ENCODE measurements around the gene P3H1.
"Not testable (repeated sequence)": the region's sequence is repeated elsewhere in the genome, so short reads cannot be mapped to it uniquely, and the experiment has no call there.

The P3H1 gene

GRCh38 chr1:42732126-42732680, 34.6 kb downstream of the P3H1 start:
- Histone ChIP-seq H3K27ac (ENCODE audit: low read depth in 2 of 2, low read length in 2 of 2) (no peak overlapping the region), H3K9me3 (ENCODE audit: control insufficient read depth in 2 of 2, low read length in 2 of 2) (no peaks in the 10 kb centered on the region), H3K27me3 (ENCODE audit: control insufficient read depth in 2 of 2, insufficient read depth in 2 of 2, low read length in 2 of 2) (no peaks in the 10 kb centered on the region), H3K9ac (ENCODE audit: low read depth in 1 of 2, low read length in 2 of 2) (no peak overlapping the region), H3K36me3 (ENCODE audit: control insufficient read depth in 2 of 2, insufficient read depth in 2 of 2, low read length in 2 of 2) (no peaks in the 10 kb centered on the region), H3K4me1 (ENCODE audit: control insufficient read depth in 2 of 2, insufficient read depth in 2 of 2, low read length in 2 of 2) (peaks cover 17 to 25% of the 10 kb centered on the region in 2 donors), H3K4me3 (ENCODE audit: low read length in 2 of 2) (no peak overlapping the region)

- H3K27me3 ChIP-seq (ENCODE audit: control insufficient read depth in 2 of 2, insufficient read depth in 2 of 2, low read length in 2 of 2), result no peaks in the 10 kb centered on the region
- no peak overlapping the region for H3K4me3 ChIP-seq (ENCODE audit: low read length in 2 of 2)
- H3K27ac ChIP-seq (ENCODE audit: low read depth in 2 of 2, low read length in 2 of 2), result no peak overlapping the region
- no peak overlapping the region for H3K9ac ChIP-seq (ENCODE audit: low read depth in 1 of 2, low read length in 2 of 2)
- no peaks in the 10 kb centered on the region for H3K36me3 ChIP-seq (ENCODE audit: control insufficient read depth in 2 of 2, insufficient read depth in 2 of 2, low read length in 2 of 2)
- no peaks in the 10 kb centered on the region for H3K9me3 ChIP-seq (ENCODE audit: control insufficient read depth in 2 of 2, low read length in 2 of 2)
- H3K4me1 ChIP-seq (ENCODE audit: control insufficient read depth in 2 of 2, insufficient read depth in 2 of 2, low read length in 2 of 2), result peaks cover 11 to 21% of the 10 kb centered on the region in 2 donors
Measured at GRCh38 chr1:42731585-42731984, 35.2 kb downstream of the P3H1 start.

- Histone ChIP-seq H3K27ac (ENCODE audit: low read depth in 2 of 2, low read length in 2 of 2) (no peak overlapping the region), H3K27me3 (ENCODE audit: control insufficient read depth in 2 of 2, insufficient read depth in 2 of 2, low read length in 2 of 2) (no peaks in the 10 kb centered on the region), H3K9me3 (ENCODE audit: control insufficient read depth in 2 of 2, low read length in 2 of 2) (no peaks in the 10 kb centered on the region), H3K4me3 (ENCODE audit: low read length in 2 of 2) (no peak overlapping the region), H3K9ac (ENCODE audit: low read depth in 1 of 2, low read length in 2 of 2) (no peak overlapping the region), H3K36me3 (ENCODE audit: control insufficient read depth in 2 of 2, insufficient read depth in 2 of 2, low read length in 2 of 2) (no peaks in the 10 kb centered on the region), H3K4me1 (ENCODE audit: control insufficient read depth in 2 of 2, insufficient read depth in 2 of 2, low read length in 2 of 2) (peaks cover 5 to 15% of the 10 kb centered on the region in 2 donors)
Measured at GRCh38 chr1:42730988-42731387, 35.8 kb downstream of the P3H1 start.

GRCh38 chr1:42730002-42730401, 36.8 kb downstream of the P3H1 start:
- Histone ChIP-seq H3K36me3 (ENCODE audit: control insufficient read depth in 2 of 2, insufficient read depth in 2 of 2, low read length in 2 of 2) (no peaks in the 10 kb centered on the region), H3K4me1 (ENCODE audit: control insufficient read depth in 2 of 2, insufficient read depth in 2 of 2, low read length in 2 of 2) (peaks cover 4 to 9% of the 10 kb centered on the region in 2 donors), H3K4me3 (ENCODE audit: low read length in 2 of 2) (no peak overlapping the region), H3K9ac (ENCODE audit: low read depth in 1 of 2, low read length in 2 of 2) (no peak overlapping the region), H3K9me3 (ENCODE audit: control insufficient read depth in 2 of 2, low read length in 2 of 2) (no peaks in the 10 kb centered on the region), H3K27ac (ENCODE audit: low read depth in 2 of 2, low read length in 2 of 2) (no peak overlapping the region), H3K27me3 (ENCODE audit: control insufficient read depth in 2 of 2, insufficient read depth in 2 of 2, low read length in 2 of 2) (no peaks in the 10 kb centered on the region)

GRCh38 chr1:42725820-42726219, 41.0 kb downstream of the P3H1 start:
- H3K9ac ChIP-seq (ENCODE audit: low read depth in 1 of 2, low read length in 2 of 2); H3K4me1 ChIP-seq (ENCODE audit: control insufficient read depth in 2 of 2, insufficient read depth in 2 of 2, low read length in 2 of 2); H3K4me3 ChIP-seq (ENCODE audit: low read length in 2 of 2); H3K36me3 ChIP-seq (ENCODE audit: control insufficient read depth in 2 of 2, insufficient read depth in 2 of 2, low read length in 2 of 2); H3K9me3 ChIP-seq (ENCODE audit: control insufficient read depth in 2 of 2, low read length in 2 of 2); H3K27ac ChIP-seq (ENCODE audit: low read depth in 2 of 2, low read length in 2 of 2); H3K27me3 ChIP-seq (ENCODE audit: control insufficient read depth in 2 of 2, insufficient read depth in 2 of 2, low read length in 2 of 2): not testable (repeated sequence)

GRCh38 chr1:42723511-42723910, 43.3 kb downstream of the P3H1 start:
- Histone ChIP-seq H3K4me1 (ENCODE audit: control insufficient read depth in 2 of 2, insufficient read depth in 2 of 2, low read length in 2 of 2) (no peaks in the 10 kb centered on the region), H3K9ac (ENCODE audit: low read depth in 1 of 2, low read length in 2 of 2) (no peak overlapping the region), H3K9me3 (ENCODE audit: control insufficient read depth in 2 of 2, low read length in 2 of 2) (no peaks in the 10 kb centered on the region), H3K27ac (ENCODE audit: low read depth in 2 of 2, low read length in 2 of 2) (no peak overlapping the region), H3K36me3 (ENCODE audit: control insufficient read depth in 2 of 2, insufficient read depth in 2 of 2, low read length in 2 of 2) (no peaks in the 10 kb centered on the region), H3K27me3 (ENCODE audit: control insufficient read depth in 2 of 2, insufficient read depth in 2 of 2, low read length in 2 of 2) (no peaks in the 10 kb centered on the region), H3K4me3 (ENCODE audit: low read length in 2 of 2) (no peak overlapping the region)

- H3K4me1 ChIP-seq (ENCODE audit: control insufficient read depth in 2 of 2, insufficient read depth in 2 of 2, low read length in 2 of 2); H3K27ac ChIP-seq (ENCODE audit: low read depth in 2 of 2, low read length in 2 of 2); H3K9ac ChIP-seq (ENCODE audit: low read depth in 1 of 2, low read length in 2 of 2): not testable (repeated sequence)
Measured at GRCh38 chr1:42722403-42722802, 44.4 kb downstream of the P3H1 start.

GRCh38 chr1:42721926-42722325, 44.9 kb downstream of the P3H1 start:
- H3K27ac ChIP-seq (ENCODE audit: low read depth in 2 of 2, low read length in 2 of 2), result no peak overlapping the region
- no peaks in the 10 kb centered on the region for H3K9me3 ChIP-seq (ENCODE audit: control insufficient read depth in 2 of 2, low read length in 2 of 2)
- no peaks in the 10 kb centered on the region for H3K36me3 ChIP-seq (ENCODE audit: control insufficient read depth in 2 of 2, insufficient read depth in 2 of 2, low read length in 2 of 2)
- H3K9ac ChIP-seq (ENCODE audit: low read depth in 1 of 2, low read length in 2 of 2), result no peak overlapping the region
- H3K4me3 ChIP-seq (ENCODE audit: low read length in 2 of 2), result no peak overlapping the region
- H3K27me3 ChIP-seq (ENCODE audit: control insufficient read depth in 2 of 2, insufficient read depth in 2 of 2, low read length in 2 of 2), result no peaks in the 10 kb centered on the region
- H3K4me1 ChIP-seq (ENCODE audit: control insufficient read depth in 2 of 2, insufficient read depth in 2 of 2, low read length in 2 of 2), result no peaks in the 10 kb centered on the region

More at GRCh38 chr1:42722403-42722802, 44.4 kb downstream of the P3H1 start:
- not testable (repeated sequence) for H3K9me3 ChIP-seq (ENCODE audit: control insufficient read depth in 2 of 2, low read length in 2 of 2); H3K36me3 ChIP-seq (ENCODE audit: control insufficient read depth in 2 of 2, insufficient read depth in 2 of 2, low read length in 2 of 2); H3K4me3 ChIP-seq (ENCODE audit: low read length in 2 of 2); H3K27me3 ChIP-seq (ENCODE audit: control insufficient read depth in 2 of 2, insufficient read depth in 2 of 2, low read length in 2 of 2)

- H3K9me3 ChIP-seq (ENCODE audit: control insufficient read depth in 2 of 2, low read length in 2 of 2), result no peaks in the 10 kb centered on the region
- no peak overlapping the region for H3K4me3 ChIP-seq (ENCODE audit: low read length in 2 of 2)
- H3K27me3 ChIP-seq (ENCODE audit: control insufficient read depth in 2 of 2, insufficient read depth in 2 of 2, low read length in 2 of 2), result no peaks in the 10 kb centered on the region
- no peaks in the 10 kb centered on the region for H3K36me3 ChIP-seq (ENCODE audit: control insufficient read depth in 2 of 2, insufficient read depth in 2 of 2, low read length in 2 of 2)
- H3K4me1 ChIP-seq (ENCODE audit: control insufficient read depth in 2 of 2, insufficient read depth in 2 of 2, low read length in 2 of 2), result no peaks in the 10 kb centered on the region
- H3K9ac ChIP-seq (ENCODE audit: low read depth in 1 of 2, low read length in 2 of 2), result no peak overlapping the region
- no peak overlapping the region for H3K27ac ChIP-seq (ENCODE audit: low read depth in 2 of 2, low read length in 2 of 2)
Measured at GRCh38 chr1:42720868-42721267, 46.0 kb downstream of the P3H1 start.

- not testable (repeated sequence) for H3K4me3 ChIP-seq (ENCODE audit: low read length in 2 of 2); H3K36me3 ChIP-seq (ENCODE audit: control insufficient read depth in 2 of 2, insufficient read depth in 2 of 2, low read length in 2 of 2); H3K9ac ChIP-seq (ENCODE audit: low read depth in 1 of 2, low read length in 2 of 2)
Measured at GRCh38 chr1:42714441-42714840, 52.4 kb downstream of the P3H1 start.

GRCh38 chr1:42713293-42713692, 53.5 kb downstream of the P3H1 start:
- Histone ChIP-seq H3K9ac (ENCODE audit: low read depth in 1 of 2, low read length in 2 of 2) (no peak overlapping the region), H3K36me3 (ENCODE audit: control insufficient read depth in 2 of 2, insufficient read depth in 2 of 2, low read length in 2 of 2) (peaks cover 7 to 8% of the 10 kb centered on the region in 2 donors), H3K4me1 (ENCODE audit: control insufficient read depth in 2 of 2, insufficient read depth in 2 of 2, low read length in 2 of 2) (no peaks in the 10 kb centered on the region), H3K9me3 (ENCODE audit: control insufficient read depth in 2 of 2, low read length in 2 of 2) (peaks cover 0 to 6% of the 10 kb centered on the region in 2 donors), H3K4me3 (ENCODE audit: low read length in 2 of 2) (no peak overlapping the region), H3K27me3 (ENCODE audit: control insufficient read depth in 2 of 2, insufficient read depth in 2 of 2, low read length in 2 of 2) (no peaks in the 10 kb centered on the region), H3K27ac (ENCODE audit: low read depth in 2 of 2, low read length in 2 of 2) (no peak overlapping the region)

More at GRCh38 chr1:42714441-42714840, 52.4 kb downstream of the P3H1 start:
- not testable (repeated sequence) for H3K4me1 ChIP-seq (ENCODE audit: control insufficient read depth in 2 of 2, insufficient read depth in 2 of 2, low read length in 2 of 2); H3K27ac ChIP-seq (ENCODE audit: low read depth in 2 of 2, low read length in 2 of 2); H3K27me3 ChIP-seq (ENCODE audit: control insufficient read depth in 2 of 2, insufficient read depth in 2 of 2, low read length in 2 of 2); H3K9me3 ChIP-seq (ENCODE audit: control insufficient read depth in 2 of 2, low read length in 2 of 2)
